RPMI8226 (cell line): ENCODE results near the gene SPG21.

Experiments
- DNase-seq: peaks from one replicate; pipeline ENCODE4 v3.0.0-alpha.2; 2015

The SPG21 gene

GRCh38 chr15:64991536-64992135 lies 1.9 kb upstream of the SPG21 start:
- DNase-seq: no peak

DNA sequence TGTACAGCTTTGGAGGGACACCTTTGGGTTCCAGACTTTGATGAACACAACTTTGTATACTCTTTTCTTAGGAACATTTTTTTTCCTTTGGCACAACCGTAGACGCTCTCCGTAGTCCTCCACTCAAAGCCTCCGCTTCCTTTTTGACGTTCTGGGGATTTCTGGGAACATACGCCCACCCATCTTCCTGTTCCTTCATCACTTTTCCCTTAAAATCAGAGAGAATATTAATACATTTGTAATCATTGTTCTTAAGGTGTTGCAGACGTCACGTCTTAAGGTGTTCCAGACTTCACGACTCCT lies 405 bp upstream of the SPG21 start:
- no peak for DNase-seq

DNA sequence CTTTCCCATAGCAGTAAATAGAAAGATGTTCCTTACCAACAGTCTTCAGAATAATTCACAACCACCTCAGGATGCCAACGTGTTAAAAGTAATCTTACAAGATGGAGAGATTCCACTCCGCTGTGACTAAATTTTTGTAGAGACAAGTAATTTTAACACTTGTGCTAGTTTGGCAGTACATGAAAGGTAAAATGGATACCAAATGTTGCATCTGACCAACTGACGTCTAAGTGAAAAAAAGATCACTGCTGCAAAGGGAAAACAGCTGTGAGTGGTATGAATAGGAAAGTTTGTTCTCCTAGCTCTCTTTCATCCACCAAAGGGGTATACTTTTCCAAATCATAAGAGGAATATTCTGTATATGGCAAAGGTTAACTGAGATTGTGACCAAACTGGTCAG lies 2.6 kb downstream of the SPG21 start:
- no peak for DNase-seq

GRCh38 chr15:64985366-64986033 lies 4.2 kb downstream of the SPG21 start:
- DNase-seq: no peak

DNA sequence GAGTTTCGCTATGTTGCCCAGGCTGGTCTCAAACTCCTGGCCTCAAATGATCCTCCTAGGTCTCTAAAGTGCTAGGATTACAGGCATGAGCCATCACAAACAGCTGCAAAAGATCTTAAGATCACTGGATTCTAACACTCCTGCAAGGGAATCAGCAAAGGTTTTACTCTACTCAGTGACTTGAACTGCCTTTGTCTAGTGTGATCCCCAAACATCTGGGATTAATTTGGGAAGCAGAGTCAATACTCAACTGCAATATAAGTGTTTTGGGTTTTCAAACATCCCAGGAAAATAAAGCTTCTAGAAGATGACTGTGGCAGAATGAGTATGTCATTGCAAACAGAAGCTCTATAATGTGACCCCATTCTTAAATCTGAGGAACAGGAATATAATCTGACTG lies 7.2 kb downstream of the SPG21 start:
- DNase-seq: no peak

DNA sequence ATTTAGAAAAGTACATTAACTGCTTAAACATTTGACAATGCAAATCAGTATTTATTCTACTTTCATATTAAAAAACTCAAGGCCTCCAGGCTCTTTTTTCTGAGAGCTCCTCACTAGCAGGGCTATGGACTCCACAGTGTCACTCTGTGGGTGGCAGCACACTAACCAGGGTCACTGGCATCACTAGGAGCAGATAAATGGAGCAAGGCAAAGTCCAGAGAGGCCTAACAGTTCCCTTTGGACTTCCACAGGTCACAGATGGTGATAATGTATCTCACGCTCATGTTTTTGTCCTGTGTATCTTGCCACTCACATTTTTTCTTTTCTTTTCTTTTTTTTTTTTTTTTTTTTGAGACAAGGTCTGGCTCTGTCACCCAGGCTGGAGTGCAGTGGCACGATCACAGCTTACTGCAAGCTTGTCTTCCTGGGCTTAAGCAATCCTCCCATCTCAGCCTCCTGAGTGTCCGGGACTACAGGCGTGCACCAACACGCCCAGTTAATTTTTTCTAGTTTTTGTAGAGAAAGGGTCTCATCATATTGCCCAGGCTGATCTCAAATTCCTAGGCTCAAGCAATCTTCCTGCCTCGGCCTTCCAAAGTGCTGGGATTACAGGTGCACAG lies 7.8 kb downstream of the SPG21 start:
- DNase-seq: no peak

GRCh38 chr15:64979252-64979710 lies 10.4 kb downstream of the SPG21 start:
- no peak for DNase-seq

DNA sequence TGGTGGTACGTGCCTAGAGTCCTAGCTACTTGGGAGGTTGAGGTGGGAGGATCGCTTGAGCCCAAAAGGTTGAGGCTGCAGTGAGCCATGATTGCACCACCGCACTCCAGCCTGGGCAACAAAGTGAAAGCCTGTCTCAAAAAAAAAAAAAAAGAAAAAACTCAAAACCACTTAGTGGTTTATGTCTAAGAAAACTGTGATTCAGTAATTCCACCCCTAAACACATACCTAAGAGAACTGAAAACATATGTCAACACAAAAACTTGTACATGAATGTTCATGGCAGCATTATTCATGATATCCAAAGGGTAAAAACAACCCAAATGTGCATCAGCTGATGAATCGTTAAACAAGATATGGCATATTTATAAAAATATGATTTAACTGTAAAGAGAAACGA lies 14.3 kb downstream of the SPG21 start:
- no peak for DNase-seq

- DNase-seq: no peak
Measured at GRCh38 chr15:64970698-64971097, 19.0 kb downstream of the SPG21 start.

DNA sequence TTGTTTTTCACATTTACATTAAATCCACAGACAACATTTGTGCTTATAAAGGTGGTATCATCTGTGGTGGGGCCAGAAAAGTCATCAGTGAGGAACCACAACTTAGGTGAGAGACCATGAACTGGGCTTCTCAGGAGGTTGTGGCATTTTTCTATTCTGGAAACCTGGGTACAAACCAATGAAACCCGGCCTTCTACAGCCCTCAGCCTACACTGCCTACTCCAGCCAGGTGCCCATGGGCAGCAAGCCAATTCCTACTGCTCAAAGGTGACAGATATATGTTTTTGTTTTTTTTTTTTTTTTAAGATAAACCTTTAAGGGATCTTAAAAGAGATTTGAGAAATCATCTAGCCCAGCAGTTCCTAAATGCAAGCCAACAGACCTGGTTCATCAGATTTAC lies 20.3 kb downstream of the SPG21 start:
- DNase-seq: peak; percentile 83

DNA sequence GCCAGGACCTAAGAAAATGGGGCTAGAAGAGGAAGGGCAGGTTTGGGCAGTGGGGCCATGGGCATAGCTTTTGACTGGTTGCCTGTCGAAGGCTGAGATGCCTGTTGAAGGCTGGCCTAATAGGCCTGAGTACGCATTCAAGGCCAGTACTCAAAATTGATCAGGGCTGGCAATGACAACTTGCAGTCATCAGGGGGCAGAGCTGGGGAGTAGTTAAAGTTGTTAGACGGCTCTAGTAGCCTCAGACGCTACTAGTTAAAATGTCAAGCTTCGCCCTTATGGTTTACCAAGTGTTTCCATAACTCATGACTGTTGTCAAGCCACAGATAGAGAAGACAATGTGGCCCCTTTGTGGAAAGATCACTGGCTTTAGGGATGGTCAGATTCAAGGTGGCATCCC lies 28.7 kb downstream of the SPG21 start:
- no peak for DNase-seq

DNA sequence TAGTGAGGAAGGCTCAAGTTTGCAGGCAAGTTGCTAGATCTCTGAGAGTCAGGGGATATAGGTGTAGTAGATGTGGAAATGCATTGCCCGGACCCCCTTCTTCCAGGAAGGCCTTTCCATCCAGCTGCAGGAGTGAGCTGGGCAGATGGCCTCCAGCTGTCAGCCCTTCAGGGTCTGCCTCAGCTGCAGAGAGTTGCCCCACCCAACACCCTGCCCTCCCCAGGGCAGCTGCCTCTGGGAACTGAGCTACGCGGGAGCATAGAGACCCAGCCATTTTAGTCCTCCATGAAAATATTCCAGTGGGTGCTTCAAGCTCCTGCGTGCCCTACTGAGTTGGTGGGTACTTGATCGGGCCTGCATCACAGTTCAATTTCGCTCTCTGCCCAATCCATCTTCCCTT lies 29.6 kb downstream of the SPG21 start:
- no peak for DNase-seq

- no peak for DNase-seq
Measured at GRCh38 chr15:64959128-64959527, 30.6 kb downstream of the SPG21 start.

DNA sequence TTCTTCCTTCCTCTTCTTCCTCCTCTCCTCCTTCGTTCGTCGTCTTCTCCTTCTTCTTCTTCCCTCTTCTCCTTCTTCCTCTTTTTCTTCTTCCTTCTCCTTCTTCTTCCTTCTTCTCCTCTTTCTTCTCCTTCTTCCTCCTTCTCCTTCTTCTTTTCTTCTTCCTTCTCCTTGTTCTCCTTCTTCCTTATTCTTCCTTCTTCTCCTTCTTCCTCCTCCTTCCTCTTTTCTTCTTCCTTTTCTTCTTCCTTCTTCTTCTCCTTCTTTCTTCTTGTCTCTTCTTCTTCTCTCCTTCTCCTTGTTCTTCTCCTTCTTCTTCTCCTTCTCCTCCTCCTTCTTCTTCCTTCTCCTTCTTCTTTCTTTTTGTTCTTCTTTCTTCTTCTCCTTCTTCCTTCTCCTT lies 35.3 kb downstream of the SPG21 start:
- DNase-seq: no peak

GRCh38 chr15:64951777-64952418 lies 37.8 kb downstream of the SPG21 start:
- DNase-seq: no peak

DNA sequence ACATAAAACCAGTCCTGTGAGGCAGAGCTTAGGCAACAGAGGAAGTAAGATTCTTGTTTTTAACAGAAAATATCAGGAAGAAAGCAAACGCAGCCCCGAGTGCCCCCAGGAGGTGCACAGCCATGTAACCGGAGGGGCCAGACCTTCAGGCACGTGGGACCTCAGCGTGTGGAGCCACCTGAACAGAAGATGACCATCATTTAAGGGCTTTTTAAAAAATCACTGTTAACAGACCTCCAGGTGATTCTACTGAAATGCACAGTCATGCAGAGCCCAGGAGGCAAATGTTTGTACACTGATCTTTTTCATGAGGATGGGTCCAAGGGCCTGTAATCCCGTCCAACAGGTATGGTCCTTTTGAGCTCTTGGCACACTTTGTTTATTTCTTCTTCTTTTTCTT lies 38.8 kb downstream of the SPG21 start:
- no peak for DNase-seq

GRCh38 chr15:64949383-64950186 lies 40.1 kb downstream of the SPG21 start:
- peak; percentile 1 for DNase-seq

GRCh38 chr15:64948916-64949315 lies 40.8 kb downstream of the SPG21 start:
- DNase-seq: no peak

- peak; percentile 1 for DNase-seq
Measured at GRCh38 chr15:64947211-64947610, 42.5 kb downstream of the SPG21 start.

GRCh38 chr15:64944961-64945360 lies 44.8 kb downstream of the SPG21 start:
- peak; percentile 1 for DNase-seq

DNA sequence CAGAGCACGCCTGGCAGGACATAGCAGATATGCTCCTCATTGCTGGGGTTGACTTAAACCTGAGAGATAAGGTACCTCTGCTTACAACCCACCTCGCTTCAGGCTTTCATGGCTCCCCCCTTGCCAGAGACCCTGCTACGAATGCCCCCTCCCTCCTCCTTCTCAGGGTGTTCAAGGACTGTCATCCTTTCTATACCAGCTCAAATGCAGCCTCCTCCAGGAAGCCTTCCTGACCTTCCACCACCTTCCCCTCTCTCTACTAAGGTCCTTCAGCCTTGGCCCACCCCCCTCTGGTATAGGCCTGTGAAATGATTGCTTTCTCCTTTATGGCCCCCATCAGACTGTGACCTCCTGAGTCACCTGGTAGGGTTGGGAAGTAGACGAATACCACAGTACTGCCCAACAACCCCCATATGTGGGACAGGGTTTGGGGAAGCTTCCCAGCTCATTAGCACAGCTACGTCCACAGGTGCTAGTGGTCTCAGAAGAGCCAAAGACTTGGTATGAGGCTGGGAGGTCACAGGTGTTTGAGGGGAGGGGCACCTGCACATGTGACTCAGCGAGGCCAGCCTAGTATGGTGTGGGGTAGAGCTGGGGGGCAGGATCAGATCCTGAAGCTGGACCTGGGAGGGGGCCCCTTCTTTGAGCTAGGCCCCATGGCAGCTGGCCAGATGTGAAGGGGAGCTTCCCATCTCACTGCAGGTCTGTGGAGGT lies 46.0 kb downstream of the SPG21 start:
- peak; percentile 1 for DNase-seq

DNA sequence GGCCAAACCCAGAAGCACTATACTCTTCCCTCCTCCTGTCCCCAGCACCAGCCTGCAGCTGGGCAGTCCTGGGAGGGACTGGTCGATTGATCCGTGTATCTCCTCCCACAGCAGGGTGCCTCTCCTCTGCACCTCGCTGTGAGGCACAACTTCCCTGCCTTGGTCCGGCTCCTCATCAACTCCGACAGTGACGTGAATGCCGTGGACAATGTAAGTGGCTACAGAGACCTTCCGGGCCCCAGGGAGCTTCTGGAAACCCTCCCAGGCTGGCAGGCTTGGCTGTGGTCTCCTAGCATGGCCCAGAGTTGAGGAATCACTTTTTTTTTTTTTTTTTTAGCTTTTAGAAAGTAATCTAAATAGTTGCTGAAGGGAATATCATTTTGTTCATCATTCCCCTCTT lies 47.4 kb downstream of the SPG21 start:
- DNase-seq: peak; percentile 1

- DNase-seq: peak; percentile 2
Measured at GRCh38 chr15:64938192-64938591, 51.5 kb downstream of the SPG21 start.
